HS-5 (cell line): ENCODE measurements around the gene RALGPS1.
A peak's percentile ranks its signal among the peaks of the same experiment; 100 is the strongest.

Experiments used
- DNase-seq: peaks from one replicate; pipeline ENCODE4 v3.0.0-alpha.2; 2012; ENCODE audit warnings: low read depth

Gene RALGPS1

DNA sequence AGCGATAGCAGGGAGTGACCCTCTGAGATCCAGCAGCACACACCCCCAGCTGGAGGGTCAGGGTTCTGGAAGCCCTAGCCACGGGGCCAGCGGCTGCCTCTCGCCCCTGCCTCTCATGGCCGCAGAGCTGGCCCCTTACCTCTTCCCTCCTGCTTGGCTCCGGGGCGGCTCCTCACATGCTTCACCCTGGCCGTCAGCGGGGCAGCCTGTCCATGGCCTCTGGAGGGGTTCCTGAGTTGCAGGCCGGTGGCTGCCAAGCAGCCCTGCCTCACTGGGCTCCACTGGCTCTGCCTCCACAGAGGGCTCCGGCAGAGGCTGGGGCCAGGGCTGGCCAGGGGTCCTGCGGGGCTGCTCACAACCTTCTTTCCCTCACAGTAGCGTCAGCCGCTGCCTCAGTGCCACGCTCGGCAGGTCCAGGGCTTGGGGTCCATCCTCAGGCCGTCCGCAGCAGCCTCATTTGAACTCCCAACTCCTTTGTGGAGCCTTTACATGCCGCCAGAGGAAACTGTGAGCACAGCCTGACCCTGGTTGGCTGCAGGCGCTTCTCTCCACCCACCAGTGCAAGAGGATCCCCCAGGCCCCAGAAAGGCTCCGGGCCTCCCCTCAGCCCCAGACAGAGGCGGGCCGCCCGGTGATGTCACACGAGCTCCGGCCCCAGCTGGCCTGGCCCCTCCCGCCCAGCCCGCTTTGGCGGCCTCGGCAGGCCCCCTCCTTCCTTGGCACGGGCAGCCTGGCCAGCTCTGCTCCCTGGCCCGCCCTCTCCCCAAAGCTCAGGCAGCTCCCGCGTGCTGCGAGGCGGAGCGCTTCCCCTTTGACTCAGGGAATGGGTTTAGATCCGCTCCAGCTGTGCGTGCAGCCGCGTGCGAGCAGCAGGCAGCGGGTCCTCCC lies 207.8 kb downstream of the RALGPS1 start, which contains the start of gene ANGPTL2:
ANGPTL2 (minus strand) TSS at position 460 of the 888 bp plus-strand sequence. CDS start 13,904 bp downstream, outside the sequence.
- peak; percentile 73 for DNase-seq

DNA sequence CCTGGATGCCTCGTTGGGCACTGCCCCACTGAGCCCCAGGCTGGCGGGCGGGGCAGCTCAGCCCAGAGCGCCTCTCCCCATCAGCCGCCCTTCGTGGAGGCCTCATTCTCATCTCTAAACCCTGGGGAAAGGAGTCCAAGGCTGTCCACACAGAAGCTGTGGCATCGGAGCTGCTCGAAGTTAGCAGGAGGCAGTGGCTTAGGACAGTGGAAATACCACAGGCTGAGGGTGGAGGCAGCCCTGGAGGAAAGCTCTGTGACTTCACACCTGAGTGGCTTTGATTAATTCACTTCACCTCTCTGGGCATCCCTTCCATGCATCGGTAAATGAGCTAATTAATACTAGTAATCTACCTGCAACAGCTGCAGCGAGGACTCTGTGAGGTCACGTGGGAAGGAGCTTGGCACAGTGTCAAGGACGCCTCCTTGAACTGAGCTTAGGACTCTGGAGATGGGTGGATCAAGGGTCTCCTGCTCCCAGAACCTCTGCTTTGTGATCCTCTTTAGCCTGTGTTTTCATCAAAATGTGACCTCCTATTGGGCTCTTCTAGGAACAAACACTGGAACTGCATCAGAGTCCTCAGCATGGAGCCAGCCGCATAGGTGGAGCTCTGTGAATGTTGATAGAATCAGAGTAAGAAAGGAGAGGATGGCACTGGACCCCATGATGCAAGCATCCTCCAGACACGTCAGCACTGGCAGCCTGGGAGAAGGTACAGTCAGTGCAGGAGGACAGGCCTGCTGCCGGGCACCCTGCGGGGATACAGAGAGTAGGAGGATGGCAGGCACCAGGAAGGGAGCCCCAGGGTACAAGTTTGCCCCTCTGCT lies 208.7 kb downstream of the RALGPS1 start:
- no peak for DNase-seq

DNA sequence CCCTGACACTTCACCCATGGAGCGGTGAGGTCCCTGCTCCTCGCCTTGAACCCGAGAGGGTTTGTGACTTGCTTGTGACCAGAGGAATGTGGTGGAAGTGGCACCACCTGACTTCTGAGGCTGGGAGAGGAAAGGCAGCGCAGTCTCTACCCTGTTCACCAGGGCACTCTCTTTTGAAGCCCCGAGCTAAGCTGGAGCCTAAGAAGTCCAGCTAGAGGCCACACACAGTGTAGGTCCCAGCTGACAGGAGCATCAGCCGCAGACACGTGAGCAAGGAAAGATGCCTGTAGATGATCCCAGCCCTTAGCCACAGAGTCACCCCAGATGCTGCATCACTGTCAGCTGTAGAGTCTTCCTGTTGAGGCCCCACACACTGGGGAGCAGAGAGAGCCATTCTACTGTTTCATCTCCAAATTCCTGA lies 209.5 kb downstream of the RALGPS1 start:
- no peak for DNase-seq

DNA sequence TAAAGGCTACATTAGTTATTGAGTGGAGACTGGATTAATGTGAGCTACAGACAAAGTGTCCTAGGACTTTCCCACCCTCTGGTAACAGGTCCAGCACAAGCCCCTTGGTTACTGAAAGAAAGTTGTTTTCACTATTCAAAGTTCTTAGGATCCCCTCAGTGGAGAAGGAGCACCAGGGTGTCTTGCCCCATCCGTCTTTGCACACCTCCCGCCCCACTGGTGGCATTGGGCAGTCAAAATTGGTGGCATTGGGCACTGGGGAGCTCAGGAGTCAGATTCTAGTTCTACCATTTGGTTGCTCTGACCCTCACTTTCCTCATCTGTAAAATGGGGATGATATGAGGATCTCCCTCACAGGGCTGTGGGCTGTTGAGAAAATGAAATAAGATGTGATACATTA lies 210.2 kb downstream of the RALGPS1 start:
- DNase-seq, result no peak

DNA sequence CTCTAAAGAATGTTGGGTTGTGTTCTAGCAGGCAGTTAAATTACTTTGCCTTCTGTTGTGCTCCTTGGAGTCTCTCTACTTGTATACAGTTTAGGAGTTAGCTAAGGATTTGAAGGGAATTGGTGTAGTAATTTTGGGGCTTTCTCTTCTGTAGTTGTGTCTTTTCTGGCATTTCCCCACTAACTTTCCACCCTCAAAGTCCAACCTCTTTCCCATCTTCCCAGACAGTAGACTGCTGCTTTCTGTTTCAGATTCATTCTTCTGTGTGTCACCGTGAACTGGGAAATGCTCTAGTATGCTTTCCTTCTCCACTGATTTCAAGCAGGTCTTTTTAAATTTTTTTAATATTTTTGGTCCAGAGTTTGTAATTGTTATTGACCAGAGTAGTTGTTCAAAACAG lies 212.4 kb downstream of the RALGPS1 start:
- no peak for DNase-seq

DNA sequence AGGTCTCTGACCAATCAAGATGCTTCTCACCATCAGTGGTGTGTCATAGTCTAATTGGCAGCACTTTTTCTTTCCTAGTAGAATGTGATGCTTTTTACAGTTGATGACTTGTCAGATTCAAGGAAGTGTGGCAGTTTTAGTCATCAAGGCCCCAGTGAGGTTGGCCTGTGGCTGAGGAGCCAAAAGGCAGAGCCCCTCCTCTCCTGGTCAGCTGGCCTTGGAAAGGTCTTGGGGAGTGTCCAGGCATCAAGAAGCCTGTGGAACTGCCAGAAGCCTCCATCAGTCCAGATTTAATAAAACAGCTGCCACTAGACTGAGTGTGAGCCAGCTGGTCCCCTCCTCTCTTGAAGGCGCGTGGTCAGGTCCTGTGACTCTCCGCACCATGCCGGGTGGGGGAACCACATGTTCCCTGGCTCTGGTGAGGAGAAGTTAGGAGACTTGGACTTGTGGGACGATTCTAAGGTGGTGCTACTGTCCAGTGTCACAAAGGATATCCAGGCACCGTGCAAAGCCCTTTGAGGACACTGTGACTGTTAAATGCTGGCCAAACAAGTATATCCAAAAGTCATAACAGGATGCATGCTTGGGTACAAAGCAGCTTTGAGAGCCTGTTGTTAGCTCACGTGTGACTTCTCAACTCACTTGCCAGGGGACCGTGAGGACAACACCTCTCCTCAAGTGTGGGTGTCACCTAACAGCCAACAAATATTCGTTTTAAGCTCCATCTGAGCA lies 213.9 kb downstream of the RALGPS1 start:
- DNase-seq, result no peak

DNA sequence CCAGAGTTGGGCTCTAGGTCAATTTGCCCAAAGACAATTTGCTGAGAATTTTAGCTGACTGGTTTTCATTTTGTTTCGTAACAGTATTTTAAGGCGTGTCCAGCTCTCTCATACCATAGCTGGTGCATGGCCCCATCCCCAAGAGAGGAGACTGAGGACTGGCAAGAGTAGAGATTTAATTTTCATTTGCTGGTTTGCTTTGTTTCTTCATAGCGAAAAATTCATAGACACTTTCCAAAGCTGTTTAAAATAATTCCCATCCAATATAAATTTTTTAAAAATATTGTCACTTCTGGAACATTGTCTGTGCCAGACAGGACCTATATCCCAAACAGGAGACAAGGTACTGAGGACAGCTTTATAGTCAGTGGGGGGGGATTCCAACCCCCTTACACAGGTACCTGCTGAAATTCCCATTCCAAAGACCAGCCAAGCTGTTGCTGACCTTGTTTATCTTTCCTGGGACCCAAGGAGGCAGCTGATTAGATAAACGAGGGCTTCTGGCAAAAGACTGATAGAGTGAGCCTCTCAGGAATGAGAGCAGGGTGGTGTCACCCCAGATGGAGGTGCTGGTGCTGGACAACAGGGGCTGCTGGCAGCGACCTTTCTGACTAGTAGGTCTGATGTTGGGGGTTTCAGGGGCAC lies 214.6 kb downstream of the RALGPS1 start:
- DNase-seq, result no peak

DNA sequence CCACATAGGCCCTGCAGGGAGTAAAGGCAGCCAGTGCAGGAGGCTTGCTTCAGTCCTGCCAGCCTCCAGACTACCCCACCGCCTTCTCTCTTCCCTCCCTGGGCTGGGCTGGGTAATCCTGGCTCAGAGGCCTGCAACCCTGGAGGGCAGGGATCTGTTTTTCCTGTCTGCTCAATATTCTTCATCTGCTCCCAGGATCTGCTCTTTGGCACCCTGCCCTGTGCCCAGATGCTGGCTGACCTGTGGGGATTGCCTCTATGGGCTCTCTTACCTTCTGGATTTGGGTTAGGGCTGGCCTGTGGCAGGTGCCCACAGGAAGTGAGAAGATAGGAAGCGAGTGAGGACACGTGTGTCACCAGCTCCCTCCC lies 215.1 kb downstream of the RALGPS1 start:
- DNase-seq, result no peak

DNA sequence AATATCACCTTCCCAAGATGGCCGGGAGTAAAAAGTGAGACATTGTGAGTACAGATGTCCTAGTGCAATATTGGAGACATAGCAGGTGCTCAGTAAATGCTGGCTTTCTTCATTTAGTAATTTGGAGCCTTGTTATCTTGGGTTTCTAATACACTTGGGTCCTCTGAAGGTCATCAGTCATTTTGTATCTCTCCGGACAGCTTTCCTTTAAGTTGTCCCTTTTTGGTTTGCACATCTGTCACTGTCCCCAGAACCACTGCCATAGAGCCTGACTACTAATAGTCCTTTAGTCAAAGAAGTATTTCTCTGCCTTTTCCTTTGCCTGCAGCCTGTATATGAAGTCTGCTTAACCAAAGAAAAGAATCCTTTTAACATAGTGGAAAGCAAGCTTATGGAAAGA lies 215.7 kb downstream of the RALGPS1 start:
- DNase-seq, result no peak

DNA sequence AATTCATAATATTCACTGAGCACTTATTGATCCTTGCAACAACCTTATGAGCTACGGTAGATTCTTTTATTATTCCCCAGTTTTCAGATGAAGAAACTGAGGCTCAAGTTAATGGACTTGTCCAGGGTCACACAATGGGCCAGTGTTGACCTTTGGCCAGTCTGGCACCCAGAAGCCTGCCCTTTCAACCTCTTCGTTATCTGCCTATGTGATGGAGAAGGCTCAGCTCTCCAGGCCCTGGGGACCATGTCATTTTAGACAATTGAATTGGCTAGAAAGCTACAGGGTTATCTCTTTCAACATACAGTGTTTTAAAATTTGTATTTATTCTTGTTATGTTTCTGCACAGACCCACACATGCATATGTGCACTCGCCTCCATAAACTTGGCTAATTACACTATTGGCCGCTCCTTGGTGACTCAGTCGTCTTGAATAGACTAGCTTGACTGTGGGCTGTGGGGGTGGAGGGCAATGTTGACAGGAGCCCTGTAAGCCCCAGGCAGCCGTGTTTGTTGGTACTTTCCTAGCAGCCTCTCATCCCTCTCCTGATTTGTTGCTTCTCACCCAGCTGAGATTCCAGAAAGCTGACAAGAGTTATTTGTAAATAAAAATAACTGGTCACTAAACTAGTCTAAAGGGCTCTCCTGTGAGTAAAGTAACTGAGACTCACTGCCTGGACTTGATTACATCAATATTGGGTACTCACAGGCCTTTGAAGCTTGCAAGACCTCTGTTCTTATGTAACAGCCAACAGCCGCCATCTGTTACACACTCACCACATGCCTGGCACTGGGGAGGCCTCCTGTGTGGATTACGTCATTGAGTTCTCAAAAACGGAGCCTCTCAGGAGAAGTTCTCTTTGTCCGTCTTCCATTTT lies 216.3 kb downstream of the RALGPS1 start:
- DNase-seq, result peak; percentile 85

DNA sequence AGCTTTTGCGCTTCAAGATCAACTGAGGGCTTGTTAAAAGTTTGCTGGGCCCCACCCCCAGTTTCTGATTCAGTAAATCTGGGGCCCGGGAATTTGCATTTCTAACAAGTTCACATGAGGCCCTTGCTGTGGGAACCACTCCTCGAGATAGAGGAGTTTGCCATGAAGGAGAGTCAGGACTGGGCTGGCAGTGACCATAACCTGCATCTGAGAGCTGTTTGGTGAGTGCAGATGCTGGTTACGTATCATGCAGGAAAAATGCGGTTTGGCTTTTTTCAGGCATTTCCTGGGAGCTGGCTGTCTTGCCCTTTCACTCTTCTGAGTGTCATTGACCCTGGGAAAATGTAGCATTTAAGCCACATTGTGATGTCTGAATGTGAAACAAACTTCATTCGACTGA lies 217.3 kb downstream of the RALGPS1 start:
- DNase-seq, result no peak

DNA sequence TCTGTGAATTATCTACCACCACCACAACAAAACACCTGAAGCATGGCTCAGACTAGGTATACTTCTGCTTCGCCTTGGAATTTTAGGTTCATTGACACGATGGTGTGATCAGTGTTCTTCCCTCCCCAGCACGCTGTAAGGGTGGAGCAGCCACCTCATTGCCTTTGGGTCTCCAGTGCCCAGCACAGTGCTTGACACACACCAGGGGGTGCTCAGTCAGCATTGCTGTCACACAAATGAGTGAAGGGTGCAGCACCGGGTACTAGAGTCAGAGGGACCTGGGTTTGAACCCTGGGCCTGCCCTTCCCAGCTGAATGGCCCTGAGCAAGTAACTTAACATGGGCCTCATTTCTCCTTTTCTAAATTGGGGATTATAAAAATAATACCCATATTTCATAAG lies 217.8 kb downstream of the RALGPS1 start:
- DNase-seq, result no peak

DNA sequence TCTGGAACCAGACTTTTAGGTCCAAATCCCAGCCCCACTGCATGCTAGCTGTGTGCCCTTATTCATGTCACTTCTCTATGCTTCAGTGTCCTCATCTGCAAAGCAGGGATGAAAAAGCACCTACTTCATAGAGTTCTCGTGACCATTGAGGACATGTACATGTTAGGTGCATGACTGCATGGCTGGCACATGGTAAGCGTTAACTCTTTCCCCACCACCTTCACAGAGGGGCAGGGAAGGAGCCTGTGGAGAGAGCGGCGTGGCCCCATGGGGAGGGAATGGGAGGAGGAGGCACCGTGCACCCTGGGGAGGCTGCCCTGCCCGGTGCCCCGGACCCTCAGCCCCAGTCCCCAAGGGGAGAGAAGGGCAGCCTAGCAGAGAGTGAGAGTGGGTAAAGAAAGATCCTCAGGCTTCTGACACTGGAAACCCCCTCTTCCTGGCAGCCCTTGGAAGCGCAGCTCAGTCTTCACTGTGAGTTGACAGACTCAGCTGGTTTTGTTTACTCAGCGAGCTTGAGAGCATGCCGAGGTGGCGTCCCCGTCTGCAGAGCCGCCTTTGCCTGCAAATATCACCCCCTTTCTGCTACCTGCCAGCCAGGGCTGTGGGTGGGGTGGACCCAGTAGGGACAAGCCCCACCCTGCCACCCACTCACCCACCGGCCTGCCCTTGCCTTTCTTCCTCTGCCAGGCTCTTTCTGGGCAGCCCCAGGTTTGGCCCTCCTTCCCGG lies 218.5 kb downstream of the RALGPS1 start:
- no peak for DNase-seq

DNA sequence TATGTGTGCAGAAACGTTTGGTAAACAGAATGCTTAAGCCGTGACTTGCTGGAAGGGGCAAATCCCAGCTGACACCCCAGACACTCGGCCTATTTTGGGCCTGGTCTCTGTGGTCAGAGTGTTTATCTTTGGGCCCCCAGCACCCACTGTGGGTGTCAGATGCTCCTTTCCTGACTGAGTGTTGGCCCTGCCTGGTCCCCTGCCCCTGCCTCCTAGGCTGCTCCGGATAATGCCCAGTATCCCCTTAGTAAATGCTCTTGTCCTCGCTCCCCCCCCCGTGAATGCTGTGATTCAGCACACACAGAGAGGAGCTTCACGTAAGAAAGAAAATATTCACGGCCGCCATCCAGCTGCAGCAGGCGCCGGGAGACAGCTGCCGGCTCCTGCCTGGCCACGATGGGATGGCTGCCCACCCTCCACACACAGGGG lies 219.2 kb downstream of the RALGPS1 start:
- no peak for DNase-seq

DNA sequence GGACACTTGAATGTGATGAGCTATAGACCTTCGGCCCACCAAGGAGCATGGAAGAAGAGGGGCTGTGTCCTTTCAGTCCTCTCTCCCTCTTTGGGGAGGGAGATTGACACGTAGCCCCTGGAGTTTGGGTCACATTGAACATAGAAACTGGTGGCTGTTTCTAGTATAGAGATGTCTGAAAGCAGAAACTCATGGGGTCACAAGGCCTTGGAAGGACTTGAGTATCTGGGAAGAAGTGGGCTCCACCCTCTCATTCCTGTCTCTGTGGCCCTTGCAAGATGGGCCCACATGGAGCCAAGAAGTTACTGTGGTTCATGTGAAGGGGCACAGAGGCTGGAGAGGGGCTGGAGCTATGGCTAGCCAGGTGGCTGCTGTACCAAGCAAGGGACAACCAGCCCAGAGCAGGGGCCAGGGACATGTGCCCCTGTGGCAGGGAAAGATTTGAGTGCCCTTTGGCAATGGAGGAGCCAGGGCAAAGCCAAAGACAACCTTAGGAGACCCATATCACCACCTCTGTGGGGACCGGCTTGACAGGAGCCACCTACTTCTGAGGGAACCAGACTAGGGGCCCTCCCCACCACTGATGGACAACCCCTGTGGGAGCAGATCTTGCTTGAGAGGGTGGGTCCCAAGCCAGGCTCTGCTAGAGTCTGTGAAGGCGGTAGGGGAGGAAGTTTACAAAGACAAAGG lies 220.6 kb downstream of the RALGPS1 start:
- no peak for DNase-seq

DNA sequence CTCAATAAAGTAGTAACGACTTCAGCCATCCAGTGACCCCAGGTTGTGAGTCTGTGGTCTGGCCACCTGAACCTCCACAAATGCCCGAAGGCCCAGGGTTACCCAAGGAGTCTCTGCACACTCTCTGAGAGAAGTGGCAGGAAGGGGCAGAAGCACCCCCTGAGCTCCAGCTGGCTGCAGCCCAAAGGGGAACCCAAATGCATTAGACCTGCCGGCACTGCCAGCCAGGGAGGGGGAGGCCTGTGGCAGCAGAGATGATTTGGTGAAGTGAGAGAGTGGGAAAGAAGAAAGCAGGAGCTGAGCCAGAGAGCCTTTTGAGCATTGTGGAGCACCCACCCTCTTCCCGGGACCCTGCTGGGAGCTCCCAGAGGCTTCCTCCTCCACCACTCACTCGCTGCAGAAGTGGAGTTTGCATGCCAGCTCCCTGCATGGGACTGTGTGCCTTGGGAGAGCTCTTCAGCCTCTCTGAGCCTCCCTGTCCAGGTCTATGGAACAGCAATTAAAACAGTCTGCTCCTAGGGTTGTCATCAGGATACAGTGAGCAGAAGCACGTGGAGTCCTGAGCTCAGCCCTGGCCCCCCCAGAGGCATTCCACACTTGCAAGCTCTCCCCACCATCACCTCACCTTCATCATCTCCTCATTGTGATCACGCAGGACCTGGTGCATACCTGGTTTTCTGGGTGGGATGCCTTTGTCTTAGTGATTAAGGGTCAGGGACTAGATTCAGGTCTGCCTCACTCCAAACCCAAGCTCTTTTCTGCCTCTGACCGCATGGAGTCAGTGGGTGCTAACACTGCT lies 221.7 kb downstream of the RALGPS1 start:
- DNase-seq, result no peak

DNA sequence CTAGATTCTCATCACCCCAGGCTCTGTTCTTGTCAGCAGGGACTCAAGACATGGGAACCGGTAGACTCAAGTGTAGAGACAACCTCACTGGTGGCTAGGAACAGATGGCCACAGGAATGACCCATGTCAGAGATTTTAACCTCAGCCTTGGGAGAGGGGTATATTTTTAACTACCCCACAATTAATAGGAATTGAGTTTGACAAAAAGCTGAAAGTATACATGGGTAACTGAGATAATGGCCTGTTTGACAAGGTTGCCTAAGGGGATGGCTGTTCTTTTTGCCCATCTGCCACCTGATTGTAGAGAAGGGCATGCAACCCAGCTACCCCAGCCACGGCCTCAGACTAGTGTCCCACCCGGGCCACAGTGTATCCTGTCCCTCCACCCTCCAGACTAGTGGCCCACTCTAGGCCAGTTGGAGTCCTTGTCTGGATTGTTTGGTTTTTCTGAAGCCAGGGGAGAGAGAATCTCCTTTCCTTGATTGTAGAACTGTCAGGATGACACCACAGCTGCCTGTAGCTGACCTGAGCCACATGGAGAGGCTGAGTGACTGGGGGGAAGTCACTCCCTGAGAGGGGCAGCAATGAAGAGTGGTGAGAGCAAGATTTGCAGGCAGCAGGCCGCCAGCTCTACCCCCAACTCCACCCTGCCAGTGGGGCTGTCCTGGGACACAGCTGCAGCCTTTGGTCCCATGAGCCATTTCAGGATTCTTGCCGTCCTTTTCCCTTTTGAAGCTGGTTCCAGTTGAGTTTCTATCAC lies 222.5 kb downstream of the RALGPS1 start:
- DNase-seq, result no peak
